ENCODE data around the gene MCHR2.
"Not testable (repeated sequence)": the region's sequence is repeated elsewhere in the genome, so short reads cannot be mapped to it uniquely, and the experiment has no call there.

The MCHR2 gene

DNA sequence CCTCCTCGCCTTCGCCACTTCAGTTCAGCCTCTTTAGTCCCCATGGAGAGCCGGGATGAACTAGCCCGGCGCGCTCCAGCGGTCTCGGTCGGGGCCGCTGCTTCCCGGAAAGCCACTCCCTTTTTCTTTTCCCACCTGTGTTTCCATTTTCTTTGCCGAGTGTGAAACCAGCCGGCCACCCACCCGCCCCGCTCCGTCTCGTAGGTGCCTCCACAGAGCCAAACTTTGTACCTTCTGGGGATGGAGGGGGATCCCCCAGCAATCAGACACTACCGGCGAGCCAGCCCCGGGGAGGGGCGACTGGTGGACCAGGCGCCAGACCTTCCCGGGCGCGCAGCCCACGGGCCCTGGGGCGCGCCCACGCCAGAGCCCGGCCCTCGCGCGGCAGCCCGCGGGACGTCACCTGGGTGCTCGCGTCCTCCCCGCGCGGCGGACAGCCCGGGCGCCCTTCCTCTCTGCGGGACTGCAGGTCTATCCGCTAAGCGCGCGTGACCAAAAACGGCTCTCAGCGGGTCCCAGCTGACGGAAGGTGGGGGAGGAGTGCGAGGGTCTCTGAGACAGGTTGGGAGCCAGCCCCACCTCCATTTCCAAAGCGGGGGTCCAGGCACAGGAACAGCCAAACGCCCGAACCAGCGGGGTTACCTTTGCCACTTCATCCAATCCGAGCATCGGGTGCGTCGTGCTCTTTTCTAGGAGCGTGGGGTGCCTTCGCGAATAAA lies at the start of gene MCHR2:
Gene MCHR2 (minus strand): TSS at position 691 of the 719 bp plus-strand sequence. CDS start 38,076 bp downstream, outside the sequence.
- DNase-seq (ENCODE audit: low read depth), result no peak

- not testable (repeated sequence) for DNase-seq (ENCODE audit: low read depth)
These were observed 44.5 kb upstream of the MCHR2 start for GRCh38 chr6:100038546-100038945.

DNA sequence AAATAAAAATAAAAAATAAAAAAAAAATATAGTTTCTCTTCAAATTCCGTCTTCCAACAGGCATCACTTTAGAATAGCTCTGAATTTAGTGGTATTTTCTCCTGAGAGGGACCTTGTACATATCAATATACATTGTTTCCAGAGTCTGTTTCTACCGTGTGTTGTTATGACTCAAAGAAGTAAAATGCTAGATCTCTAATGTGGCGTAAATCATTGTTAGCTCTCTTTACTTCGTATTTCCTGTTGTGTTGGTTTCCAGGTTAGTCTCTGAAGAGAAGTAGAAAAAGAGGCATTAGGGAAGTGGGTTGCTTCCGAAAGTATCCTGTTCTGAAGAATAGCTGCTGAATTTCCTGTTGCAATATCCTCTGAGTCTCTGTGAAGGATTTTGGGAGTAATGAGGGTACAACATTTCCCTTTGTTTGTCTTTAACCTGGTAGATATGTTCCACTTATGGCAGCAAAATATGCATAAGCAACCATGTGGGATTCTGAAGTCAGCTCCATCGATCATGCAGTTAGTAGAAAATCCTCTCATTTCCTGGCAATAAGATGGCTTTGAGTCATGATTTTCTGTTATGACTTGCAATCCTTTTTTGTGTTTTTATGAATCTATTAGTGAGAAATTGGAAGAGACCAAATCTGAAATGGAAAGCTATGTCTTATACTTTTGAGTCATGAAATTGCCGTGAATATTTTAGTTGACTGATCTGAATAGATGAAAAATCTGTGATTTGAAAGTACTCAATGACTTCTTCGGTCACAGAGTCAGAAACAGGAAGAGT lies 42.0 kb upstream of the MCHR2 start:
- no peak for DNase-seq (ENCODE audit: low read depth)

DNA sequence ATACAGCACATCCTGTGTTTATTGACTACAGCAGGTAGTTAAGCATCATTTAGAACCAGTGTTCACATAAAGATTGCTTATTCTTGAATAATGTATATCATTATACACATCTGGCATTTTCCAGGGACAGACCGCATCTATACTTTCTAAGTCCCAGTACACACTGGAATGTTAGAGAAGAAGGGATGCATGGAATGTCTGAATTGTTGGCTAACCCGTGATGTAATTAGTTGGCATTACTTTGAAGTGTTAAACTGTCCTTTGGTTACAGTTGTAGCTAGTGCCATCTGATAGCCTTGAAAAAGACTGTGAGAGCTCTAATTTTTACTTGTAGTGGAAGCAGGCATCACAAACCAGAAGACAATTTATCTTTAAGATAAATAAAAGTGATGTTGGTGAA lies 29.8 kb upstream of the MCHR2 start:
- no peak for DNase-seq (ENCODE audit: low read depth)

DNA sequence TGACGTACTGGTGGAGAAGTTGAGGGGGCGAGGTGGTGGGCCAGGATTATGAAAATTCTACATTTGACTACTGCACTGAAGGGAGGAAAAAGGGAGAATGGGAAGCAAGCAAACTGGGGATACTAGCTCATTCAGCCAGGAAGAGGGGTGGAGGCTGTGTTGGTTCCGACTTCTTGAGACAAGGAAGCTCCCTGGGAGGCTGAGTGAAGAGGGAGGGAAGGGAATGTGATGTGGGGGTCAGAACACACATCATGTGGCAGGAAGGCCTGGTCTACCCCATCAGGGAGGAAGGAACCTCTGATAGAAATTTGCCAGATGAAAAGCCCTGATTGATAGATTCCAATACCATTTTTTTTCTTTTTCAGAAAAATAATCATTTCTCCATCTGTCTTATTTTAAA lies 28.8 kb upstream of the MCHR2 start:
- DNase-seq (ENCODE audit: low read depth), result no peak

- no peak for DNase-seq (ENCODE audit: low read depth)
These were observed 14.8 kb upstream of the MCHR2 start for GRCh38 chr6:100008857-100009256.

DNA sequence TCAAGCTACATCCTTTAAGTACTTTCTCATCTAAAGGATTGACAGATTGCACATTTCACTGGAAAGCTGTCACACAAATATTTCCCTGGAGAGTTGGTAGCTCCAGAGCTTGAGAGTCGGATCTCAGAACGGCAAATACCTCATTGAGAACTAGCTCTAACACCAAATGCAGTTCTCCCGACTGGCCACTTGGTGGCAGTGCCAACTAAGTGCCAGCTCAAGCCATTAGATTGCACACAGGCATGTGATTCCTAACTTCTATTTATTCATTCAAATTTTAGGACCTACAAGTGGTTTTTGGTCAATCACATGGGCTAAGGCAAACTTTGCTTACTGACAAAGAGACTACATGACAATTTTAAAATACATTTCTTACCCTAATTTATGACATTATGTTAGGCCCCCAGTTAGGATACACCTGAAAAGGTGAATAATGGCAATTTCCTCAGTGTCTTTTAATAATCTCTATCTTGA lies 7.9 kb upstream of the MCHR2 start:
- DNase-seq (ENCODE audit: low read depth), result no peak

- no peak for DNase-seq (ENCODE audit: low read depth)
These were observed 3.1 kb upstream of the MCHR2 start for GRCh38 chr6:99997141-99997540.

DNA sequence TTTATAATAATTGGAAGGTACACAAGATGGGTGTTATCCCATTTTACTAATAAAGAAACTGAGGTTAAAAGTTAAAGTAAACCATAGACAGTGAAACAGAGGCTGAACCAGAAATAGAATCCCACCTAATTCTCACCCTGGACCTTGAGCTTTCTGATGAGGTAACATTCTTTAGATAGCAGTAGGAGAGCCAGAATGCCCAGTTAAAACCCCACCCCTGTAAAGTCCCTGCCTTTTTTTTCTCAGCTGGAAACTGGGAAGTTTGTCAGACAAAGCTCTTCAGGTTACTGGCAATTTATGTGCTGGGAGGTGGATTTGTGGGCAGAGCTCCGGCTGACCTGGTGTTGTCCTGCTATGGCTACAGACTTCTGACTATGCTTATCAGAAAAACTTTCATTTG lies 1.9 kb upstream of the MCHR2 start:
- DNase-seq (ENCODE audit: low read depth), result no peak

DNA sequence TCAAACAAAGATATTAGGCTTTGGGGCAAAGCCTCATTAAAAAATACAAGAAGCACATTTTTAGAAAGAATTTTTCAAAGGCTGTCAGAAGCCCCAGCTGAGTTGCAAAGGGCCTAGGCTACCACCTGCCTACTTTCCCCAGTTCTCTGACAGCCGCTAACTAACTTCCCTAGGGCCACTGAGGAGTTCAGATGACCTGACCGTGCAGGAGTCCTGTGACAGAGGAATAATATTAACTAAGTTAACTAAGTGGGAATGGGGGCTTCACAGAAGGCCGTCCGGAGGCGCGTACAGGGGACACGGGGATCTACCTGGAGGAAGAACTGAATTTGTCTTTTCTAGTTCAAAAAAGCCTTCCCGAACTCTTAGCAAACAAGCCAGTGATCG lies 884 bp downstream of the MCHR2 start:
- no peak for DNase-seq (ENCODE audit: low read depth)

- DNase-seq (ENCODE audit: low read depth), result no peak
These were observed 2.1 kb downstream of the MCHR2 start for GRCh38 chr6:99991955-99992354.

DNA sequence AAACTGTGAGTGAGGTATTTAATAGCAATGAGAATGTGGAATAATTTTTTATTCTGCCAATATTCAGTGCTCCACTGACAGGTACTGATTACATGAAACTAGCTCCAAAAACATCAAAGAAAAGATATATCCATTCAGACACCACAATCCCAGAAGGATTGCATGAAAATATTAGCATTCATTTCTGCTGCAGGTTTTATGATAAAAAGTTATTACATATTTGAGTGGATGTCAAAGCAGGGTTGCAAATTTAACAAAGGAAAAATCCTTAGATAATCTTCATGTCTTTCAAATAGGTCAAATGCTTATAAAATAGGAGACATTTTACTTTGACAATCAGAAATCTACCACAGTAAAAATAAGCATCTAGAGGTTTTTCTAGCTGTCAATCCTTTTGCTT lies 13.3 kb downstream of the MCHR2 start:
- DNase-seq (ENCODE audit: low read depth), result no peak

DNA sequence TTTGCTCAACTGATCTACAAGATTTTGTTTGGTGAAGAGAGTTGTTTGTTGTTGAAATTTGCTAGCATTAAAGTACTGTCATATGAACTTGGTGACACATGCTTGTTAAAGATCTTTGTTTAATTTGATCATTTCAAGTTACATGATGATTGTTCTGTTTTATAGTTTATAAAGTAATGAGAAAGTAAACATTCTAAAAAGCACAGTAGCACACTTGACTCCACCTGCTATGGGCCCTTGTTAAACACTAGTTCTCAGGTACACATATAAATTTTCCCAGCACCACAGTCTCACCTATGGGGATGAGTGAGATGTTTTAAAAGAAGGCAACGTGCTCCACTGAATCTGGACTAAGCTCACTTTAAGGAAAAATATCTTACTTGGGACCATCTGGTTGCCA lies 14.1 kb downstream of the MCHR2 start:
- DNase-seq (ENCODE audit: low read depth), result no peak

GRCh38 chr6:99967052-99967451 lies 27.0 kb downstream of the MCHR2 start:
- DNase-seq (ENCODE audit: low read depth), result no peak

DNA sequence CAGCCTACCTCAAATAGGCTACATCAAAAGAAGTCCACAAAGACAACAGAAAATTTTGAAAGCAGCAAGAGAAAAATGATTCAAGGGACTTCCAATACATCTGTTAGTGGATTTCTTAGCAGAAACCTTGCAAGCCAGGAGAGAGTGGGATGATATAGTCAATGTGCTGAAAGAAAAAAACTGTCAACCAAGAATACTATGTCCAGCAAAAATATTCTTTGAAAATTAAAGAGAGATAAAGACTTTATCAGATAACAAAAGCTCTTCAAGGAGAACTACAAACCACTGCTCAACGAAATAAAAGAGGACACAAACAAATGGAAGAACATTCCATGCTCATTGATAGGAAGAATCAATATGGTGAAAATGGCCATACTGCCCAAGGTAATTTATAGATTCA lies 34.0 kb downstream of the MCHR2 start:
- no peak for DNase-seq (ENCODE audit: low read depth)

- DNase-seq (ENCODE audit: low read depth), result no peak
These were observed 42.8 kb downstream of the MCHR2 start for GRCh38 chr6:99951016-99951805.

- no peak for DNase-seq (ENCODE audit: low read depth)
These were observed 48.0 kb downstream of the MCHR2 start for GRCh38 chr6:99946005-99946404.

- DNase-seq (ENCODE audit: low read depth), result no peak
These were observed 50.2 kb downstream of the MCHR2 start for GRCh38 chr6:99943846-99944245.

DNA sequence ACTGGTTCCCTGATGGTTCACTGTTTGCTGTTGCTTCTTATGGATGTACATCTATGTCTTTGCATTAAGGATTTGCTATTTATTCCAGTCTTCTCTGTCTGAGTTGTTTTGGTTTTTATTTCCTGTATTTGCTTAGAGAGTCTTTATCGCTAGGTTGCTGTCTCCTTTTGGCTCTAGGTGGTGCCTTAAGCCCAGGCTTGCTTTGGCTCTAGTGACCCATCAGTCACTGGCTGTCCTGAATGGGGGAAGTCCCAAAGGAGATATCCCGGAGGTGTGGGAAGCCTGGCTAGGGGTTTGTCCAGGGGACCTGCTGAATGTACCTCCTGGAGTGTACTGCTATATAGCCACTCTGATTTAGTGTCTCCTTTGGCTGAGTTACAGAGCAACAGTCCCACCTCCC lies 53.4 kb downstream of the MCHR2 start:
- no peak for DNase-seq (ENCODE audit: low read depth)

- DNase-seq (ENCODE audit: low read depth), result no peak
These were observed 60.9 kb downstream of the MCHR2 start for GRCh38 chr6:99933129-99933528.

DNA sequence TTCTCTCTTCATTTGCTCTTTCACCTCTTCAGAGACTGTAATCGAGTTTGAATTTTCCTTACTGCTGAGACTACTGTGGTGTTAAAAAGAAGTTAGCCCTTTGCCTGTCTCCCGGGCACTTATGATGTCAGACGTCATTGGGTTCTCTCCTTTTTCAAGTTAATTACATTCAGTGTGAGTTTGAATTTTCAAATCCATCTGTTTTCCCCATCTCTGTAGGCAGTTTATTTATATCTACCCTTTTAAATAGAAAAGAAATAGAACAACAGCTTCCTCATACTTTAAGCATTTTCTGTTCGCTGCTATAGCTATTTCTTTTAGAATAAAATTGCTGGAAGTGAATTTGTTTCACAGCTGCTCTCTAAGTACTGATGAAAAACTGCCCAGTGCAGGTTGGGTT lies 81.4 kb downstream of the MCHR2 start:
- no peak for DNase-seq (ENCODE audit: low read depth)

- no peak for DNase-seq (ENCODE audit: low read depth)
These were observed 88.6 kb downstream of the MCHR2 start for GRCh38 chr6:99905209-99906106.

Data from activated gamma-delta T cell treated with anti-CD3 and anti-CD28 coated beads, Interleukin-2, amount 50 U/mL, for 16 hours (primary cell).